Activated CD8-positive, alpha-beta T cell treated with anti-CD3 and anti-CD28 coated beads for 36 hours (primary cell): ENCODE measurements around the gene BNIP5. TPM values are rescaled to one million over a fixed set of nuclear protein-coding genes. Genes with fewer than 3 reads are reported as not detected.

Experiments
- ATAC-seq: fragments of 200-7000 bp; cut with Tn5 transposase; one replicate; pipeline ENCODE4 v1.10.0; 2021; ENCODE audit warnings: mild to moderate bottlenecking, moderate library complexity
- CTCF ChIA-PET: fragments of 350-600 bp; sonication (Branson Sonifier 250); formaldehyde crosslinking; loops from one replicate; lab custom pipeline; 2021; ENCODE audit warnings: antibody characterized with exemption; lab: Charles Lee
- POLR2A ChIA-PET: fragments of 350-600 bp; sonication (Branson Sonifier 250); formaldehyde crosslinking; loops from one replicate; lab custom pipeline; 2021; ENCODE audit warnings: antibody characterized with exemption; lab: Charles Lee
- DNase-seq: peaks from one replicate; pipeline ENCODE4 v3.0.0-alpha.2; 2020
- H3K27ac Mint-ChIP-seq: one replicate; pipeline ENCODE4 v1.8.0; 2021; ENCODE audit warnings: mild to moderate bottlenecking, mixed read lengths
- H3K27me3 Mint-ChIP-seq: one replicate; pipeline ENCODE4 v1.8.0; 2021; ENCODE audit warnings: mixed read lengths
- H3K36me3 Mint-ChIP-seq: one replicate; pipeline ENCODE4 v1.8.0; 2021; ENCODE audit warnings: low read depth, mixed read lengths
- H3K4me1 Mint-ChIP-seq: one replicate; pipeline ENCODE4 v1.8.0; 2021; ENCODE audit warnings: low read depth, mixed read lengths
- H3K4me3 Mint-ChIP-seq: one replicate; pipeline ENCODE4 v1.8.0; 2021; ENCODE audit warnings: mild to moderate bottlenecking, moderate library complexity, mixed read lengths
- H3K9me3 Mint-ChIP-seq: one replicate; pipeline ENCODE4 v1.8.0; 2021; ENCODE audit warnings: mixed read lengths
- CTCF ChIP-seq: fragments of 200-600 bp; IDR thresholded peaks from one replicate; pipeline ENCODE4 v1.8.0; 2022; ENCODE audit warnings: antibody characterized with exemption, mild to moderate bottlenecking
- intact Hi-C: fragments of 100-400 bp; cut with micrococcal nuclease; formaldehyde crosslinking; loops from one replicate; pipeline ENCODE4 v1.10.0; 2022
- total RNA-seq, 2 experiments: library from RNA; stranded (reverse); gene quantifications; one replicate each; pipeline ENCODE4 v1.2.3, GENCODE V29; 2021

The BNIP5 gene
- total RNA-seq, 2 experiments from 2014 or later = not detected

DNA sequence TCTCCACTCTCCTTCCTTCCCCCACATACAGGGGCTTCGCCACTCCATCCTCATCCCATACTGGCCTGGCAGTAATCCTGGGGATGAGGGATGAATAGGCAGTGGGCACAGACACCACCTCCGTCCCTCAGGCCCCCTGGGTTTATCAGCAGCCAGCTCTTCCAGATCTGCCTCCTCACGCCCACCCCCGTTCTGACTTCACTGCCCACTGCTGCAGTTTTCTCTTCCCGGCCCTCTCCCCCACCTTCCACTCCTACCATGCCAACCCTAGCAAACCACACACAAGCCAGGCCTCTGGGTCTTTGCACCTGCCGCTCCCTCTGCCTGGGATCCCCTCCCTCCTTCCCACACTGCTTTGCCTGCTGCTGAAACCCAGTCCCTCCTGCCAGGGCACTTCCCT lies 44.5 kb downstream of the BNIP5 start:
- H3K27ac Mint-ChIP-seq = no peak overlapping the region
- no peaks in the 10 kb centered on the region for H3K36me3 Mint-ChIP-seq
- DNase-seq (no peak), ATAC-seq (no peak)
- H3K9me3 Mint-ChIP-seq = no peaks in the 10 kb centered on the region
- peaks cover 7% of the 10 kb centered on the region for H3K4me1 Mint-ChIP-seq
- ChIA-PET POLR2A (no interaction called here), CTCF (interaction anchor here (0.9 to 5.0 kb wide), 2 partner anchors 10 to 300 kb away, joined by 3 to 25 read pairs; no protein-coding TSS in a partner anchor)
- intact Hi-C loops = no loop called here
- no peak for TF ChIP-seq CTCF
- H3K27me3 Mint-ChIP-seq = no peaks in the 10 kb centered on the region
- H3K4me3 Mint-ChIP-seq = no peak overlapping the region

- intact Hi-C loops = no loop called here
- ChIA-PET CTCF (interaction anchor here (1.0 to 5.0 kb wide), 2 partner anchors 10 to 11 kb away, joined by 3 to 25 read pairs; no protein-coding TSS in a partner anchor), POLR2A (no interaction called here)
- Mint-ChIP-seq H3K27me3 (peaks cover 4% of the 10 kb centered on the region), H3K4me3 (no peak overlapping the region), H3K27ac (no peak overlapping the region), H3K4me1 (peaks cover 7% of the 10 kb centered on the region), H3K9me3 (no peaks in the 10 kb centered on the region), H3K36me3 (no peaks in the 10 kb centered on the region)
- ATAC-seq (no peak), DNase-seq (peak; percentile 6)
- no peak for TF ChIP-seq CTCF
Observed at GRCh38 chr6:36290668-36291620, 45.7 kb downstream of the BNIP5 start.

DNA sequence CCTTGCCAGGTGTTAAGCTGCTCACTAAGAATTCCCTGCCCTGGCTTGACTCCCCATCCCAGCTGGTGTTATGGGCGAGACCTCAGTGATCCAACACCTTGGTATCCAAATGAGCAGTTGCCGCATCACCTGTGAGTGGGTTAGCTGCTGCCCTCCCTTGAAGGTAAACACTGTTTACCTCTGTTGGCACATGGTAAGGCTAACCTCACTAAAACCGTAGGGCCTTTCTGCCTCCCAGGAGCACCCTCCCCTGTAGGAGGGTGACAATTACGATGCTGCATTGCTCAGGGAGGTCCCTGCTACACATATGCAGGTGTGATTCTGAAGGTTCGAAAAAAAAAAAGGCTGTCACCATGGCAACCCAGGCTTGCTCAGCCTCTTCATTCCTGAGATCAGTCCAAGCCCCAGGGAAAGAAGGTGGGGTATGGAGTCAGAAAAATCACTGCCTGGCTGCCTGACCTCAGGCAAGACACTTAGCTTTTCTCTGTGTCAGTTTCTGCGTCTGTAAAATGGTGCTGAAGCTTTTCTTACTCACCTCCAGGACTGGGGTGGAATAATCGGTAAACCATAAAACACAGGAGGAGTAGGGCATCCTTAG lies 47.3 kb downstream of the BNIP5 start:
- peaks cover 18% of the 10 kb centered on the region for H3K27me3 Mint-ChIP-seq
- no peak overlapping the region for H3K4me3 Mint-ChIP-seq
- intact Hi-C loops = no loop called here
- ChIA-PET POLR2A (no interaction called here), CTCF (interaction anchor here (0.6 to 5.0 kb wide), 5 partner anchors 11 to 411 kb away, joined by 3 to 25 read pairs (median 3); no protein-coding TSS in a partner anchor)
- DNase-seq (no peak), ATAC-seq (no peak)
- H3K36me3 Mint-ChIP-seq = no peaks in the 10 kb centered on the region
- no peak overlapping the region for H3K27ac Mint-ChIP-seq
- H3K4me1 Mint-ChIP-seq = peaks cover 9% of the 10 kb centered on the region
- no peak for TF ChIP-seq CTCF
- H3K9me3 Mint-ChIP-seq = no peaks in the 10 kb centered on the region

GRCh38 chr6:36286858-36287257 lies 49.8 kb downstream of the BNIP5 start:
- no peaks in the 10 kb centered on the region for H3K36me3 Mint-ChIP-seq
- ChIA-PET POLR2A (no interaction called here), CTCF (interaction anchor here (0.9 to 1.7 kb wide), 2 partner anchors 15 to 92 kb away, joined by 3 to 8 read pairs; no protein-coding TSS in a partner anchor)
- ATAC-seq = no peak
- no peak overlapping the region for H3K27ac Mint-ChIP-seq
- no peak overlapping the region for H3K4me3 Mint-ChIP-seq
- intact Hi-C loops = no loop called here
- H3K4me1 Mint-ChIP-seq = peaks cover 9% of the 10 kb centered on the region
- no peak for TF ChIP-seq CTCF
- peaks cover 30% of the 10 kb centered on the region for H3K27me3 Mint-ChIP-seq
- no peak for DNase-seq
- H3K9me3 Mint-ChIP-seq = no peaks in the 10 kb centered on the region
